ENCODE results near the gene TTC39B. TPM values are rescaled to one million over a fixed set of nuclear protein-coding genes. Genes with fewer than 3 reads are reported as not detected.

The TTC39B gene
- total RNA-seq, 1 experiment from 2014 or later: 7.4 TPM

DNA sequence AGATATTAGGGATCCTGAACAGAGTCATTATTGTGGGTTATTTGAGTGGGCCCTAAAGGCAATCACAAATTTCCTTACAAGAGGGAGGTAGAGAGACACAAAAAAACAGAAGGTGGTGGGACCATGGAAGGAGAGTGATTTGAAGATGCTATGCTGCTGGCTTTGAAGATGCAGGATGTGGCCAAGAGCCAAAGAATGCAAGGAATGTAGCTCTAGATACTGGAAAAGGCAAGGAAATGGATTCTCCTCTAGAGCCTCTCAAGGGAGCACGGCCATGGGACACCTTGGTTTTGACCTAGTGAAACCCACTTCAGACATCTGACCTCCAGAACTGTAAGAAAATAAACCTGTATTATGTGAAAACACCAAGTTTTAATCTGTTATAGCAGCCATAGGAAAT lies 53.8 kb downstream of the TTC39B start:
- no peak overlapping the region for H3K4me3 ChIP-seq (replicated peaks in 1 of 2; ENCODE audit: low read depth in 1 of 2, low read length in 2 of 2)
- POLR2A ChIA-PET: no interaction called here
- H3K4me2 ChIP-seq (ENCODE audit: low read length): no peak overlapping the region
- no peak overlapping the region for H3K27ac ChIP-seq (ENCODE audit: low read depth, low read length)
- H2AFZ ChIP-seq (ENCODE audit: low read depth, low read length, poor library complexity, severe bottlenecking): no peak overlapping the region
- TF ChIP-seq ZFX (IDR thresholded peaks at IDR 0.05) (no peak), JUND (IDR thresholded peaks at IDR 0.05) (no peak), EZH2phosphoT487 (IDR thresholded peaks at IDR 0.05; ENCODE audit: borderline replicate concordance) (no peak)
- no TSS peak for BruUV-seq (replicated peaks)
- H3K9me3 ChIP-seq (ENCODE audit: control insufficient read depth in 1 of 2, insufficient read depth in 1 of 2, low read depth in 1 of 2, low read length in 2 of 2): no peaks in the 10 kb centered on the region
- H3K4me1 ChIP-seq (ENCODE audit: control insufficient read depth in 1 of 2, insufficient read depth in 2 of 2, low read length in 2 of 2): no peaks in the 10 kb centered on the region
- CTCF ChIA-PET: interaction anchor here (1.5 kb wide), 1 partner anchor 22 kb away, joined by 3 read pairs; no protein-coding TSS in a partner anchor
- 0 out of 2 replicates have a peak, but pooled peaks have one; percentile 30 for ATAC-seq
- H3K36me3 ChIP-seq (ENCODE audit: control insufficient read depth in 1 of 2, insufficient read depth in 2 of 2, low read length in 2 of 2): no peaks in the 10 kb centered on the region
- H3K79me2 ChIP-seq (ENCODE audit: insufficient read depth, low read length): no peaks in the 10 kb centered on the region
- no peaks in the 10 kb centered on the region for H3K9me2 ChIP-seq (ENCODE audit: insufficient read depth)
- no peak for DNase-seq (ENCODE audit: low read depth, low spot score)
- H4K20me1 ChIP-seq (ENCODE audit: insufficient read depth): no peaks in the 10 kb centered on the region
- H3K9ac ChIP-seq (ENCODE audit: low read length): no peak overlapping the region
- intact Hi-C loops (cut with micrococcal nuclease): no loop called here
- no peaks in the 10 kb centered on the region for H3K27me3 ChIP-seq (ENCODE audit: insufficient read depth, low read length)
- RAD21 ChIA-PET (ENCODE audit: low non-redundant PET in 1 of 2, low total read pairs in 2 of 2, uncharacterized antibody in 2 of 2, unreplicated experiment in 2 of 2): no interaction called here

DNA sequence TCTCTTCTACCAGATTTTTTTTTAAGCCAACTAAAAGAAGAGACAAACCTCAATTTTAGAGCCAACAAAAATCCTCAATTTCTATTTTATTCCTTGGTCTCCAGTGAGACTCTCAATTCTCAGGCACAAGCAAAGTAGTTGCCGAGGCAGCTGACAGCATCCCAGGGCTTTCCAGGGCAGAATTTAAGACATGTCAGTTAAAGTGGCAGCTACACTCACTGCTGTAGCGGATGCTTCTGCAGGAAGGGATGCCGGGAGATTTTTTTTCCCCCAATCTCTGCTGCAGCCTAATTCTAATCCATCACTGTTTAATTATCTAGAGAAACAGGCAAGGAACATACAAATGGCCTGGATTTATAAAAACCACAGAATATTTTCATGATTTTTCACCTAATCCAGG lies 57.0 kb downstream of the TTC39B start:
- CTCF ChIA-PET: no interaction called here
- intact Hi-C loops (cut with micrococcal nuclease): no loop called here
- no TSS peak for BruUV-seq (replicated peaks)

More for the DNA sequence above, 57.0 kb downstream of the TTC39B start:
- Histone ChIP-seq H3K27me3 (ENCODE audit: insufficient read depth, low read length) (no peaks in the 10 kb centered on the region), H3K9ac (ENCODE audit: low read length) (no peak overlapping the region), H4K20me1 (ENCODE audit: insufficient read depth) (no peaks in the 10 kb centered on the region), H3K9me2 (ENCODE audit: insufficient read depth) (no peaks in the 10 kb centered on the region), H2AFZ (ENCODE audit: low read depth, low read length, poor library complexity, severe bottlenecking) (no peak overlapping the region), H3K9me3 (ENCODE audit: control insufficient read depth in 1 of 2, insufficient read depth in 1 of 2, low read depth in 1 of 2, low read length in 2 of 2) (no peaks in the 10 kb centered on the region), H3K4me2 (ENCODE audit: low read length) (no peak overlapping the region), H3K36me3 (ENCODE audit: control insufficient read depth in 1 of 2, insufficient read depth in 2 of 2, low read length in 2 of 2) (no peaks in the 10 kb centered on the region), H3K27ac (ENCODE audit: low read depth, low read length) (no peak overlapping the region), H3K4me1 (ENCODE audit: control insufficient read depth in 1 of 2, insufficient read depth in 2 of 2, low read length in 2 of 2) (peaks cover 6 to 9% of the 10 kb centered on the region in 2 experiments), H3K79me2 (ENCODE audit: insufficient read depth, low read length) (no peaks in the 10 kb centered on the region), H3K4me3 (replicated peaks in 1 of 2; ENCODE audit: low read depth in 1 of 2, low read length in 2 of 2) (no peak overlapping the region)
- no peak for DNase-seq (ENCODE audit: low read depth, low spot score)
- TF ChIP-seq RAD21 (IDR thresholded peaks at IDR 0.05; ENCODE audit: low read depth): no peak
- no peak for TF ChIP-seq POLR2AphosphoS5 (IDR thresholded peaks at IDR 0.05; ENCODE audit: low read depth, low read length)
- no peak for TF ChIP-seq CEBPB (IDR thresholded peaks at IDR 0.05; ENCODE audit: low read depth)
- no peak for TF ChIP-seq CBX3 (IDR thresholded peaks at IDR 0.05; ENCODE audit: low read depth)
- TF ChIP-seq EGR1 (IDR thresholded peaks at IDR 0.05; ENCODE audit: low read depth): no peak
- TF ChIP-seq EZH2 (IDR thresholded peaks at IDR 0.05): no peak
- no peak for TF ChIP-seq MAX (IDR thresholded peaks at IDR 0.05)
- no peak for TF ChIP-seq YY1 (IDR thresholded peaks at IDR 0.05; ENCODE audit: extremely low read depth, insufficient replicate concordance, low read depth, low read length)
- TF ChIP-seq ATF3 (IDR thresholded peaks at IDR 0.05): no peak
- no peak for TF ChIP-seq ELF1 (IDR thresholded peaks at IDR 0.05; ENCODE audit: borderline replicate concordance, low read depth)
- no peak for TF ChIP-seq SRF (IDR thresholded peaks at IDR 0.05; ENCODE audit: low read depth)
- no peak for TF ChIP-seq SIN3A (IDR thresholded peaks at IDR 0.05; ENCODE audit: low read depth)
- TF ChIP-seq, protein P1, sequence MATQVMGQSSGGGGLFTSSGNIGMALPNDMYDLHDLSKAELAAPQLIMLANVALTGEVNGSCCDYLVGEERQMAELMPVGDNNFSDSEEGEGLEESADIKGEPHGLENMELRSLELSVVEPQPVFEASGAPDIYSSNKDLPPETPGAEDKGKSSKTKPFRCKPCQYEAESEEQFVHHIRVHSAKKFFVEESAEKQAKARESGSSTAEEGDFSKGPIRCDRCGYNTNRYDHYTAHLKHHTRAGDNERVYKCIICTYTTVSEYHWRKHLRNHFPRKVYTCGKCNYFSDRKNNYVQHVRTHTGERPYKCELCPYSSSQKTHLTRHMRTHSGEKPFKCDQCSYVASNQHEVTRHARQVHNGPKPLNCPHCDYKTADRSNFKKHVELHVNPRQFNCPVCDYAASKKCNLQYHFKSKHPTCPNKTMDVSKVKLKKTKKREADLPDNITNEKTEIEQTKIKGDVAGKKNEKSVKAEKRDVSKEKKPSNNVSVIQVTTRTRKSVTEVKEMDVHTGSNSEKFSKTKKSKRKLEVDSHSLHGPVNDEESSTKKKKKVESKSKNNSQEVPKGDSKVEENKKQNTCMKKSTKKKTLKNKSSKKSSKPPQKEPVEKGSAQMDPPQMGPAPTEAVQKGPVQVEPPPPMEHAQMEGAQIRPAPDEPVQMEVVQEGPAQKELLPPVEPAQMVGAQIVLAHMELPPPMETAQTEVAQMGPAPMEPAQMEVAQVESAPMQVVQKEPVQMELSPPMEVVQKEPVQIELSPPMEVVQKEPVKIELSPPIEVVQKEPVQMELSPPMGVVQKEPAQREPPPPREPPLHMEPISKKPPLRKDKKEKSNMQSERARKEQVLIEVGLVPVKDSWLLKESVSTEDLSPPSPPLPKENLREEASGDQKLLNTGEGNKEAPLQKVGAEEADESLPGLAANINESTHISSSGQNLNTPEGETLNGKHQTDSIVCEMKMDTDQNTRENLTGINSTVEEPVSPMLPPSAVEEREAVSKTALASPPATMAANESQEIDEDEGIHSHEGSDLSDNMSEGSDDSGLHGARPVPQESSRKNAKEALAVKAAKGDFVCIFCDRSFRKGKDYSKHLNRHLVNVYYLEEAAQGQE (IDR thresholded peaks at IDR 0.05; ENCODE audit: low read depth): no peak
- TF ChIP-seq, protein P2, sequence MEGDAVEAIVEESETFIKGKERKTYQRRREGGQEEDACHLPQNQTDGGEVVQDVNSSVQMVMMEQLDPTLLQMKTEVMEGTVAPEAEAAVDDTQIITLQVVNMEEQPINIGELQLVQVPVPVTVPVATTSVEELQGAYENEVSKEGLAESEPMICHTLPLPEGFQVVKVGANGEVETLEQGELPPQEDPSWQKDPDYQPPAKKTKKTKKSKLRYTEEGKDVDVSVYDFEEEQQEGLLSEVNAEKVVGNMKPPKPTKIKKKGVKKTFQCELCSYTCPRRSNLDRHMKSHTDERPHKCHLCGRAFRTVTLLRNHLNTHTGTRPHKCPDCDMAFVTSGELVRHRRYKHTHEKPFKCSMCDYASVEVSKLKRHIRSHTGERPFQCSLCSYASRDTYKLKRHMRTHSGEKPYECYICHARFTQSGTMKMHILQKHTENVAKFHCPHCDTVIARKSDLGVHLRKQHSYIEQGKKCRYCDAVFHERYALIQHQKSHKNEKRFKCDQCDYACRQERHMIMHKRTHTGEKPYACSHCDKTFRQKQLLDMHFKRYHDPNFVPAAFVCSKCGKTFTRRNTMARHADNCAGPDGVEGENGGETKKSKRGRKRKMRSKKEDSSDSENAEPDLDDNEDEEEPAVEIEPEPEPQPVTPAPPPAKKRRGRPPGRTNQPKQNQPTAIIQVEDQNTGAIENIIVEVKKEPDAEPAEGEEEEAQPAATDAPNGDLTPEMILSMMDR (IDR thresholded peaks at IDR 0.05 in 2 of 3, conservative IDR thresholded peaks at IDR 0.05 in 1 of 3; ENCODE audit: borderline replicate concordance in 1 of 3, insufficient read depth in 1 of 3, low read depth in 2 of 3, low read length in 2 of 3): no peak
- POLR2A ChIA-PET: no interaction called here
- ATAC-seq: no peak
- RAD21 ChIA-PET (ENCODE audit: low non-redundant PET in 1 of 2, low total read pairs in 2 of 2, uncharacterized antibody in 2 of 2, unreplicated experiment in 2 of 2): no interaction called here
